Activated naive CD4-positive, alpha-beta T cell treated with anti-CD3 and anti-CD28 coated beads, Interleukin-2, amount 10 ng/mL, durations not matched to agents 7 days and 5 days (primary cell): ENCODE results near the gene SYAP1.

Experiments
- CTCF ChIA-PET: fragments of 350-600 bp; sonication (Branson Sonifier 250); formaldehyde crosslinking; loops from one replicate; lab custom pipeline; 2021; ENCODE audit warnings: antibody characterized with exemption; lab: Charles Lee
- DNase-seq: peaks from one replicate; pipeline ENCODE4 v3.0.0-alpha.2; 2020
- H3K27ac Mint-ChIP-seq: one replicate; pipeline ENCODE4 v1.8.0; 2021; ENCODE audit warnings: mild to moderate bottlenecking, moderate library complexity, mixed read lengths
- H3K27me3 Mint-ChIP-seq: one replicate; pipeline ENCODE4 v1.8.0; 2021; ENCODE audit warnings: mild to moderate bottlenecking, mixed read lengths
- H3K36me3 Mint-ChIP-seq: one replicate; pipeline ENCODE4 v1.8.0; 2021; ENCODE audit warnings: mixed read lengths
- H3K4me1 Mint-ChIP-seq: one replicate; pipeline ENCODE4 v1.8.0; 2021; ENCODE audit warnings: mixed read lengths
- H3K4me3 Mint-ChIP-seq: one replicate; pipeline ENCODE4 v1.8.0; 2021; ENCODE audit warnings: mild to moderate bottlenecking, moderate library complexity, mixed read lengths
- H3K9me3 Mint-ChIP-seq: one replicate; pipeline ENCODE4 v1.8.0; 2021; ENCODE audit warnings: mixed read lengths

The SYAP1 gene

GRCh38 chrX:16719334-16720084, at the start of gene SYAP1:
Gene SYAP1 (plus strand): TSS chrX:16719612. CDS start chrX:16719725, 113 bp downstream.
- CTCF ChIA-PET: no interaction called here
- peaks cover 39% of the 10 kb centered on the region for H3K4me1 Mint-ChIP-seq
- peak within 1 kb of the TSS; percentile 90 for H3K4me3 Mint-ChIP-seq
- peak within 1 kb of the TSS; percentile 91 for H3K27ac Mint-ChIP-seq
- peaks cover 5% of the 10 kb centered on the region for H3K36me3 Mint-ChIP-seq
- DNase-seq: peak; percentile 92
- peaks cover 4% of the 10 kb centered on the region for H3K27me3 Mint-ChIP-seq
- H3K9me3 Mint-ChIP-seq: no peaks in the 10 kb centered on the region

GRCh38 chrX:16671005-16671404, 48.4 kb upstream of the SYAP1 start:
- Mint-ChIP-seq H3K9me3 (no peaks in the 10 kb centered on the region), H3K27me3 (no peaks in the 10 kb centered on the region), H3K36me3 (no peaks in the 10 kb centered on the region), H3K27ac (no peak overlapping the region), H3K4me3 (no peak overlapping the region), H3K4me1 (no peaks in the 10 kb centered on the region)
- CTCF ChIA-PET: interaction anchor here (1.5 kb wide), 1 partner anchor 234 kb away, joined by 4 read pairs; no protein-coding TSS in a partner anchor
- peak; percentile 50 for DNase-seq

DNA sequence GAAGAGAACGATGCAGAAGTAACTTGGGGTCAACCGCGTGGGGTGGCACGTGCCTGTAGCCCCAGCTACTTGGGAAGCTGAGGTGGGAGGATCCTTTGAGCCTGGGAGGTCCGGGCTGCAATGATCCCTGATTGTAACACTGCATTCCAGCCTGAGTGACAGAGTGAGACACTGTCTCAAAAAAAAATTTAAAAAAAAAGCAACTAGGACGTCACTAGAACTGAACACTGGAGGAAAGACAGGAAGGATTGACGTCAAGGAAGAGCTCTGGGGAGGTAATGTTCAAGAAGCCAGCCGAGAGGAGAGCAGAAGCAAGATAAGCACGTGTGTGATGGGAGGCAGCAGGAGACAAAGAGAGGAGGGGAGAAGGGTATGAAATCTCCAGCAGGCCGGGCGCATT, 40.7 kb upstream of the SYAP1 start:
- no peak overlapping the region for H3K27ac Mint-ChIP-seq
- peaks cover 3% of the 10 kb centered on the region for H3K36me3 Mint-ChIP-seq
- no peaks in the 10 kb centered on the region for H3K4me1 Mint-ChIP-seq
- DNase-seq: no peak
- no peaks in the 10 kb centered on the region for H3K9me3 Mint-ChIP-seq
- CTCF ChIA-PET: no interaction called here
- H3K27me3 Mint-ChIP-seq: no peaks in the 10 kb centered on the region
- H3K4me3 Mint-ChIP-seq: no peak overlapping the region

GRCh38 chrX:16683007-16683664, 36.3 kb upstream of the SYAP1 start:
- H3K9me3 Mint-ChIP-seq: no peaks in the 10 kb centered on the region
- H3K27ac Mint-ChIP-seq: no peak overlapping the region
- no peaks in the 10 kb centered on the region for H3K36me3 Mint-ChIP-seq
- no peaks in the 10 kb centered on the region for H3K4me1 Mint-ChIP-seq
- no peak overlapping the region for H3K4me3 Mint-ChIP-seq
- DNase-seq: no peak
- CTCF ChIA-PET: interaction anchor here (1.4 kb wide), 1 partner anchor 247 kb away, joined by 3 read pairs; no protein-coding TSS in a partner anchor
- H3K27me3 Mint-ChIP-seq: no peaks in the 10 kb centered on the region

DNA sequence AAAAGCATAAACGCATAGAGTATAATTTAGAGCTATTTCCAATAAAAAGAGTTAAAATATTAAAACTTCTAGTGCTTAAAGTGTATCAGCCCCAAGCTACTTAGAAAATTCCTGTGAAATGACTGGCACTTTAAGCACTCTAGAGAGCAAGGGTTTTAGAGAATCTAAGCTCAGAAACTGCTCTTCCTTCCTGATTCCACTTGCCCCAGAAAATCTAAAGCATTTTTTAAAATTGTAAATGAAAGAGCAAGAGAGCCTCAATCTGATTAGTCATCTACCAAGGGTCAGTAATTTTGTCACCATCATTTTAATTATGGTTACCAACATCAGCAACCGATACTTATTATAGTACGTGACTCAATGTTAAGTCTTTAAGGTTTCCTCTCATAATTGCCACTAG, 31.9 kb upstream of the SYAP1 start:
- H3K27me3 Mint-ChIP-seq: no peaks in the 10 kb centered on the region
- no peak overlapping the region for H3K4me3 Mint-ChIP-seq
- H3K9me3 Mint-ChIP-seq: no peaks in the 10 kb centered on the region
- H3K36me3 Mint-ChIP-seq: no peaks in the 10 kb centered on the region
- no peaks in the 10 kb centered on the region for H3K4me1 Mint-ChIP-seq
- H3K27ac Mint-ChIP-seq: no peak overlapping the region
- CTCF ChIA-PET: interaction anchor here (0.8 kb wide), 1 partner anchor 9 kb away, joined by 5 read pairs; no protein-coding TSS in a partner anchor
- DNase-seq: no peak

- no peak overlapping the region for H3K4me3 Mint-ChIP-seq
- H3K27ac Mint-ChIP-seq: no peak overlapping the region
- H3K27me3 Mint-ChIP-seq: no peaks in the 10 kb centered on the region
- H3K9me3 Mint-ChIP-seq: no peaks in the 10 kb centered on the region
- peaks cover 2% of the 10 kb centered on the region for H3K4me1 Mint-ChIP-seq
- peak; percentile 65 for DNase-seq
- no peaks in the 10 kb centered on the region for H3K36me3 Mint-ChIP-seq
- CTCF ChIA-PET: no interaction called here
These were observed 24.2 kb upstream of the SYAP1 start for GRCh38 chrX:16695079-16695676.

DNA sequence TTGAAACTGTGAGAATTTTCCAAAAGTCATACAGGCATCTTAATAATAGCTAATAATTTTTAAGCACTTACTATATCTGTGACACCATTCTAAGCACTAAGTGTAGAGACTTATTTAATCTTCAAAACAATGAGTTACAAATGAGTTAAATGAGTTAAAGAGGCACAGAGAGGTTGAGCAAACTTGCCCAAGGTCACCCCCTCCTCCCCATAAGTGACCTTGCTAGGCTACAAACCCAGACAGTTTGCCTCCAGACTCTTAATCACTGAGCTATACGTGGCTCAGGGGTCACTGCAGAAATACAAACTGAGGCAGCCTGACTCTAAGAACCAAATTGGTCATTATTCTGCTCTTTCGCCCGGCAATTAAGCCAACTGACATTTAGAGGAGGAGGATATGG, 22.5 kb upstream of the SYAP1 start:
- no peaks in the 10 kb centered on the region for H3K36me3 Mint-ChIP-seq
- no peaks in the 10 kb centered on the region for H3K27me3 Mint-ChIP-seq

GRCh38 chrX:16699389-16699788, 20.0 kb upstream of the SYAP1 start:
- H3K27me3 Mint-ChIP-seq: no peaks in the 10 kb centered on the region
- no peak overlapping the region for H3K27ac Mint-ChIP-seq
- H3K4me1 Mint-ChIP-seq: peaks cover 2% of the 10 kb centered on the region
- peaks cover 2% of the 10 kb centered on the region for H3K36me3 Mint-ChIP-seq
- DNase-seq: no peak
- H3K9me3 Mint-ChIP-seq: no peaks in the 10 kb centered on the region
- no peak overlapping the region for H3K4me3 Mint-ChIP-seq
- CTCF ChIA-PET: no interaction called here

More for the DNA sequence above, 22.5 kb upstream of the SYAP1 start:
- CTCF ChIA-PET: interaction anchor here (0.9 to 1.4 kb wide), 2 partner anchors 10 to 252 kb away, joined by 3 to 5 read pairs; no protein-coding TSS in a partner anchor
- peaks cover 2% of the 10 kb centered on the region for H3K4me1 Mint-ChIP-seq
- H3K27ac Mint-ChIP-seq: no peak overlapping the region
- H3K4me3 Mint-ChIP-seq: no peak overlapping the region
- H3K9me3 Mint-ChIP-seq: no peaks in the 10 kb centered on the region
- no peak for DNase-seq

GRCh38 chrX:16700734-16701133, 18.7 kb upstream of the SYAP1 start:
- CTCF ChIA-PET: no interaction called here
- H3K9me3 Mint-ChIP-seq: no peaks in the 10 kb centered on the region
- no peaks in the 10 kb centered on the region for H3K27me3 Mint-ChIP-seq
- peaks cover 2% of the 10 kb centered on the region for H3K36me3 Mint-ChIP-seq
- H3K4me3 Mint-ChIP-seq: no peak overlapping the region
- peaks cover 2% of the 10 kb centered on the region for H3K4me1 Mint-ChIP-seq
- DNase-seq: no peak
- H3K27ac Mint-ChIP-seq: no peak overlapping the region

DNA sequence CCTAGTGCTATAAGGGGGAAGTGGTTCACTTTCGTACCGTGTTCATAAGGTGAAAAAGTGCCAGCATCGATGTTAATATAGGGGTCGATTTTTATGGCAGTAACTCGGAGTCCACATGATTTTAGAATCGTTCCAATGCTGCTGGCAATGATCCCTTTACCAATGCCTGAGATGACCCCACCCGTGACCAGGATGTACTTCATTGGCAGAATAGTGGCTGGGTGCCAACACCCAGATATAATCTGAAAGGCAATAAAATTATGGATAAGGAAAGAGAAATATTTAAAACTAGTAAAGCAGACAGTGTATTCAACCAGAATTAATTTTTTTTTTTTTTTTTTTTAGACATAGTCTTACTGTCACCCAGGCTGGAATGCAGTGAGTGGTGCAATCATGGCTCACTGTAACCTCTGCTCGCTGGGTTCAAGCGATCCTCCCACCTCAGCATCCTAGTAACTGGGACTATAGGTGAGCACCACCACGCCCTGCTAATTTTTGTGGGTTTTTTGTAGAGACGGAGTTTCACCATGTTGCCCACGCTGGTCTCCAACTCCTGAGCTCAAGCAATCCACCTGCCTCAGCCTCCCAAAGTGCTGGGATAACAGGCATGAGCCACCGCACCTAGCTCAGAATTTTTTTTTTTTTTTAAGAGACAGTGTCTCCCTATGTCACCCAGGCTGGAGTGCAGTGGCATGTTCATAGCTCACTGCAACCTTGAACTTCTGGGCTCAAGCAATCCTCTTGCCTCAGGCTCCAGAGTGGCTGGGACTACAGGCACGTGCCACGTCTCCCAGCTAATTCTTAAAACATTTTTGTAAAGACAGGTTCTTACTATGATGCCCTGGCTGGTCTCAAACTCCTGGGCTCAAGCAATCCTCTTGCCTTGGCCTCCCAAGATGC, 16.5 kb upstream of the SYAP1 start:
- Mint-ChIP-seq H3K27ac (no peak overlapping the region), H3K27me3 (no peaks in the 10 kb centered on the region), H3K4me1 (no peaks in the 10 kb centered on the region), H3K4me3 (no peak overlapping the region), H3K9me3 (no peaks in the 10 kb centered on the region), H3K36me3 (peaks cover 2% of the 10 kb centered on the region)
- no peak for DNase-seq
- CTCF ChIA-PET: no interaction called here

DNA sequence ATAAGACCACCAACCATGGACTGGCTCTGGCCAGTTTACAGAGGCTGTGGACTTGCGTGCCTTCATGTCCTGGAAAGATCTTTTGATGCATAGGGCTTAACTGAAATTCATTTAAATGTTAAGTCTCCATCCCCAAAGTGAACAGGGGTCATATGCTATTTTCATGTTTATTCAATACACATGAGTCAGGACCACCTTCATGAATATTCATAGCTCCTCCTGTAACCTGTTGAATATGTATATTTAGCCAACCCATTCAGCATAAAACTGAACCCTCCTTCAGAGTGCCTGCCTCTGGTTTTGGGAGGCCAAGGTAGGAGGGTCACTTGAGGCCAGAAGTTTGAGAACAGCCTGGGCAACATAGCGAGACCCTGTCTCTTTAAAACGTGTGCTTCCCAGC, 14.0 kb upstream of the SYAP1 start:
- H3K4me1 Mint-ChIP-seq: no peaks in the 10 kb centered on the region
- H3K4me3 Mint-ChIP-seq: no peak overlapping the region
- CTCF ChIA-PET: no interaction called here
- H3K9me3 Mint-ChIP-seq: no peaks in the 10 kb centered on the region
- H3K27me3 Mint-ChIP-seq: no peaks in the 10 kb centered on the region
- H3K27ac Mint-ChIP-seq: no peak overlapping the region
- peaks cover 2% of the 10 kb centered on the region for H3K36me3 Mint-ChIP-seq
- DNase-seq: no peak

DNA sequence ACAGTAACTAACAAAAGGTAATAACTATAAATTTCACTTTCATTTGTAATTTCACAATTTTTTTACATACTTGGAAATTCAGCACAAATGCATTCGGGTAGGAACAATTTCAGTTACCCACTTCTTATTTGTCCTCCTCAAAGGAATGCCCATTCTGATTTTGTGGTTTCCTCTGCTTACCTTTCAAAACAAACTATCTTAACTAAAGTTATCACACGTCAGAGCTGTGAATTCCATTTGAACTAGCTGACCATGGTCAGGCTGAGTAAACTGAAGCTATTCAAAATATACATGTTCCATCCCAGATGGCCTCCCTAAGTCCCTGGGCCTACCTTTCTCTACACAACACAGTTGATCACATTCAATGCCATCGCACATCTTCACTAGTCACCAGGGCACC, 11.4 kb upstream of the SYAP1 start:
- Mint-ChIP-seq H3K9me3 (no peaks in the 10 kb centered on the region), H3K27me3 (no peaks in the 10 kb centered on the region), H3K4me3 (no peak overlapping the region), H3K36me3 (no peaks in the 10 kb centered on the region), H3K27ac (no peak overlapping the region), H3K4me1 (peaks cover 13% of the 10 kb centered on the region)
- DNase-seq: no peak
- CTCF ChIA-PET: no interaction called here

GRCh38 chrX:16711219-16711811, 8.1 kb upstream of the SYAP1 start:
- Mint-ChIP-seq H3K4me3 (peak overlapping the region; percentile 78), H3K36me3 (no peaks in the 10 kb centered on the region), H3K9me3 (no peaks in the 10 kb centered on the region), H3K4me1 (peaks cover 21% of the 10 kb centered on the region), H3K27me3 (no peaks in the 10 kb centered on the region), H3K27ac (peak overlapping the region; percentile 58)
- no peak for DNase-seq
- CTCF ChIA-PET: no interaction called here
